ENCODE results near the gene BBS4. TPM values are rescaled to one million over a fixed set of nuclear protein-coding genes. Genes with fewer than 3 reads are reported as not detected.
"Not testable (repeated sequence)": the region's sequence is repeated elsewhere in the genome, so short reads cannot be mapped to it uniquely, and the experiment has no call there.

Gene BBS4
- total RNA-seq = 10 to 100 TPM; 13.4 to 16.6 TPM

GRCh38 chr15:72685925-72686794, at the start of gene BBS4, which contains the start of gene HIGD2B:
Gene BBS4 (plus strand): TSS chr15:72686207. CDS start chr15:72686228, 21 bp downstream.
Gene HIGD2B (minus strand): TSS chr15:72686182. CDS start chr15:72676374, 9,808 bp downstream.
- ChIA-PET POLR2A (interaction anchor here (0.5 to 1.4 kb wide), 4 partner anchors 14 to 640 kb away, joined by 3 to 6 read pairs (median 4); no protein-coding TSS in a partner anchor), CTCF (interaction anchor here (0.6 to 1.0 kb wide), 5 partner anchors 48 to 98 kb away, joined by 3 to 5 read pairs (median 3); no protein-coding TSS in a partner anchor)

- CTCF ChIA-PET, POLR2A ChIA-PET: not testable (repeated sequence)
Measured at GRCh38 chr15:72636519-72637282, 49.3 kb upstream of the BBS4 start.

- CTCF ChIA-PET, POLR2A ChIA-PET: not testable (repeated sequence)
Measured at GRCh38 chr15:72639759-72640483, 46.1 kb upstream of the BBS4 start.

GRCh38 chr15:72642271-72642670, 43.7 kb upstream of the BBS4 start:
- CTCF ChIA-PET, POLR2A ChIA-PET: not testable (repeated sequence)

- CTCF ChIA-PET, POLR2A ChIA-PET: not testable (repeated sequence)
Measured at GRCh38 chr15:72648631-72649253, 37.3 kb upstream of the BBS4 start.

GRCh38 chr15:72654397-72654796, 31.6 kb upstream of the BBS4 start, which contains the start of gene GOLGA6B:
Gene GOLGA6B (plus strand): TSS chr15:72654697. CDS start chr15:72654738, 41 bp downstream.
- POLR2A ChIA-PET, CTCF ChIA-PET: not testable (repeated sequence)

- POLR2A ChIA-PET, CTCF ChIA-PET: not testable (repeated sequence)
Measured at GRCh38 chr15:72656014-72656413, 30.0 kb upstream of the BBS4 start.

- CTCF ChIA-PET, POLR2A ChIA-PET: not testable (repeated sequence)
Measured at GRCh38 chr15:72661081-72661480, 24.9 kb upstream of the BBS4 start.

- CTCF ChIA-PET, POLR2A ChIA-PET: not testable (repeated sequence)
Measured at GRCh38 chr15:72663931-72664330, 22.1 kb upstream of the BBS4 start.

GRCh38 chr15:72665706-72666105, 20.3 kb upstream of the BBS4 start:
- POLR2A ChIA-PET, CTCF ChIA-PET: not testable (repeated sequence)

- POLR2A ChIA-PET, CTCF ChIA-PET: not testable (repeated sequence)
Measured at GRCh38 chr15:72669803-72670202, 16.2 kb upstream of the BBS4 start.

- CTCF ChIA-PET = interaction anchor here (0.6 to 1.1 kb wide), 5 partner anchors 10 to 293 kb away, joined by 3 to 4 read pairs (median 3); no protein-coding TSS in a partner anchor
- POLR2A ChIA-PET = interaction anchor here (0.5 kb wide), 1 partner anchor 9 kb away, joined by 3 read pairs; no protein-coding TSS in a partner anchor
Measured at GRCh38 chr15:72670656-72671352, 15.2 kb upstream of the BBS4 start.

- CTCF ChIA-PET = interaction anchor here (0.7 kb wide), 1 partner anchor 10 kb away, joined by 4 read pairs; no protein-coding TSS in a partner anchor
- POLR2A ChIA-PET = interaction anchor here (0.7 kb wide), 1 partner anchor 15 kb away, joined by 4 read pairs; the partner anchor contains the start of genes BBS4 and HIGD2B
Measured at GRCh38 chr15:72671525-72671924, 14.5 kb upstream of the BBS4 start.

- POLR2A ChIA-PET = no interaction called here
- CTCF ChIA-PET = no interaction called here
Measured at GRCh38 chr15:72676838-72677237, 9.2 kb upstream of the BBS4 start.

GRCh38 chr15:72680931-72681330, 5.1 kb upstream of the BBS4 start:
- ChIA-PET CTCF (interaction anchor here (0.7 to 0.8 kb wide), 2 partner anchors 10 to 113 kb away, joined by 3 to 4 read pairs; no protein-coding TSS in a partner anchor), POLR2A (no interaction called here)

GRCh38 chr15:72682772-72683171, 3.2 kb upstream of the BBS4 start:
- ChIA-PET POLR2A (no interaction called here), CTCF (no interaction called here)

- POLR2A ChIA-PET = interaction anchor here (1.4 kb wide), 1 partner anchor 212 kb away, joined by 3 read pairs; no protein-coding TSS in a partner anchor
- CTCF ChIA-PET = interaction anchor here (0.8 to 1.0 kb wide), 4 partner anchors 49 to 97 kb away, joined by 3 to 5 read pairs (median 3); no protein-coding TSS in a partner anchor
Measured at GRCh38 chr15:72685301-72685924, 594 bp upstream of the BBS4 start.

- ChIA-PET POLR2A (no interaction called here), CTCF (no interaction called here)
Measured at GRCh38 chr15:72688697-72689096, 2.7 kb downstream of the BBS4 start.

All from activated CD8-positive, alpha-beta memory T cell treated with anti-CD3 and anti-CD28 coated beads for 36 hours (primary cell).